ENCODE results near the gene CBX6. TPM values are rescaled to one million over a fixed set of nuclear protein-coding genes. Genes with fewer than 3 reads are reported as not detected.

Gene CBX6
- total and polyA plus RNA-seq, 9 of the 15 experiments (the other 6 are each of a cell fraction or from before 2014, with no cell fraction given), result 0.75 to 31.6 (median 8.0) TPM

DNA sequence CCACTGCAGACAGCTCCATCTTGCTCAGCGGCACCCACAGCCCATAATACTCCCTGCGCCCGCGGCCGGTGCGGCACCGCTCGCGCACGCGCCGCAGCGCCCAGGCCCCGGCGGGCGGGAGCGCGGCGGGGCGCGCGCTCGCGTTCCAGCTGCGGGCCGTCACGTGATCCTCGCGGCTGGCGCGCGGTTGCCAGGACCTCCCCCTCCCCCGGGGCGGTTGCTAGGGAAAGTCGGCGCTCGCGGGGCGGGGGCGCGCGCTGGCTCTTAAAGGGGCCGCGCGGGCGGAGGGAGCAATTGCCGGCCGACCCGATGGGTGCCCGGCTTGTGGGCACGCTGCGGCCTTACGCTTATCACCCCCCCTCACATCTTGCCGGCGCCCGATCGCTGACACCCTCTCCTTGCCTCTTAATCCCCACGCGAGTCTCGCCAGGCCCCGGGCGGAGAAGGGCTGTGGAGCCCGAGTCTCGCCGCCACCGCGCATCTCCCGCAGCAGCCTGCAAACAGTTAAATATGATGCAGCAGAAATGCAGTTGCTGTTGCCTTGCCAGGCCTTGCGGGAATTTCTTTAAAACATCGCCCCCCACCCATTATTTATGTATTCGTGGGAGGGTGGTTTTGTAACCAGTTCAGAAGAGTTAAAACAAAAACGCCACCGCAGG lies at the start of gene CBX6 (continued):
- TF ChIP-seq MEIS2 (IDR thresholded peaks at IDR 0.05; ENCODE audit: partially characterized antibody), result no peak
- TF ChIP-seq, protein P1, sequence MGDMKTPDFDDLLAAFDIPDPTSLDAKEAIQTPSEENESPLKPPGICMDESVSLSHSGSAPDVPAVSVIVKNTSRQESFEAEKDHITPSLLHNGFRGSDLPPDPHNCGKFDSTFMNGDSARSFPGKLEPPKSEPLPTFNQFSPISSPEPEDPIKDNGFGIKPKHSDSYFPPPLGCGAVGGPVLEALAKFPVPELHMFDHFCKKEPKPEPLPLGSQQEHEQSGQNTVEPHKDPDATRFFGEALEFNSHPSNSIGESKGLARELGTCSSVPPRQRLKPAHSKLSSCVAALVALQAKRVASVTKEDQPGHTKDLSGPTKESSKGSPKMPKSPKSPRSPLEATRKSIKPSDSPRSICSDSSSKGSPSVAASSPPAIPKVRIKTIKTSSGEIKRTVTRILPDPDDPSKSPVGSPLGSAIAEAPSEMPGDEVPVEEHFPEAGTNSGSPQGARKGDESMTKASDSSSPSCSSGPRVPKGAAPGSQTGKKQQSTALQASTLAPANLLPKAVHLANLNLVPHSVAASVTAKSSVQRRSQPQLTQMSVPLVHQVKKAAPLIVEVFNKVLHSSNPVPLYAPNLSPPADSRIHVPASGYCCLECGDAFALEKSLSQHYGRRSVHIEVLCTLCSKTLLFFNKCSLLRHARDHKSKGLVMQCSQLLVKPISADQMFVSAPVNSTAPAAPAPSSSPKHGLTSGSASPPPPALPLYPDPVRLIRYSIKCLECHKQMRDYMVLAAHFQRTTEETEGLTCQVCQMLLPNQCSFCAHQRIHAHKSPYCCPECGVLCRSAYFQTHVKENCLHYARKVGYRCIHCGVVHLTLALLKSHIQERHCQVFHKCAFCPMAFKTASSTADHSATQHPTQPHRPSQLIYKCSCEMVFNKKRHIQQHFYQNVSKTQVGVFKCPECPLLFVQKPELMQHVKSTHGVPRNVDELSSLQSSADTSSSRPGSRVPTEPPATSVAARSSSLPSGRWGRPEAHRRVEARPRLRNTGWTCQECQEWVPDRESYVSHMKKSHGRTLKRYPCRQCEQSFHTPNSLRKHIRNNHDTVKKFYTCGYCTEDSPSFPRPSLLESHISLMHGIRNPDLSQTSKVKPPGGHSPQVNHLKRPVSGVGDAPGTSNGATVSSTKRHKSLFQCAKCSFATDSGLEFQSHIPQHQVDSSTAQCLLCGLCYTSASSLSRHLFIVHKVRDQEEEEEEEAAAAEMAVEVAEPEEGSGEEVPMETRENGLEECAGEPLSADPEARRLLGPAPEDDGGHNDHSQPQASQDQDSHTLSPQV (IDR thresholded peaks at IDR 0.05), result no peak
- TF ChIP-seq, protein P2, sequence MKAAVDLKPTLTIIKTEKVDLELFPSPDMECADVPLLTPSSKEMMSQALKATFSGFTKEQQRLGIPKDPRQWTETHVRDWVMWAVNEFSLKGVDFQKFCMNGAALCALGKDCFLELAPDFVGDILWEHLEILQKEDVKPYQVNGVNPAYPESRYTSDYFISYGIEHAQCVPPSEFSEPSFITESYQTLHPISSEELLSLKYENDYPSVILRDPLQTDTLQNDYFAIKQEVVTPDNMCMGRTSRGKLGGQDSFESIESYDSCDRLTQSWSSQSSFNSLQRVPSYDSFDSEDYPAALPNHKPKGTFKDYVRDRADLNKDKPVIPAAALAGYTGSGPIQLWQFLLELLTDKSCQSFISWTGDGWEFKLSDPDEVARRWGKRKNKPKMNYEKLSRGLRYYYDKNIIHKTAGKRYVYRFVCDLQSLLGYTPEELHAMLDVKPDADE (conservative IDR thresholded peaks at IDR 0.05; ENCODE audit: control insufficient read depth, low read depth, low read length), result no peak
- TF ChIP-seq ZNF766 (CRISPR knock-in tag; conservative IDR thresholded peaks at IDR 0.05), result peak; percentile 76
- no peak for TF ChIP-seq ZNF707 (CRISPR knock-in tag; conservative IDR thresholded peaks at IDR 0.05)
- TF ChIP-seq, protein P3, sequence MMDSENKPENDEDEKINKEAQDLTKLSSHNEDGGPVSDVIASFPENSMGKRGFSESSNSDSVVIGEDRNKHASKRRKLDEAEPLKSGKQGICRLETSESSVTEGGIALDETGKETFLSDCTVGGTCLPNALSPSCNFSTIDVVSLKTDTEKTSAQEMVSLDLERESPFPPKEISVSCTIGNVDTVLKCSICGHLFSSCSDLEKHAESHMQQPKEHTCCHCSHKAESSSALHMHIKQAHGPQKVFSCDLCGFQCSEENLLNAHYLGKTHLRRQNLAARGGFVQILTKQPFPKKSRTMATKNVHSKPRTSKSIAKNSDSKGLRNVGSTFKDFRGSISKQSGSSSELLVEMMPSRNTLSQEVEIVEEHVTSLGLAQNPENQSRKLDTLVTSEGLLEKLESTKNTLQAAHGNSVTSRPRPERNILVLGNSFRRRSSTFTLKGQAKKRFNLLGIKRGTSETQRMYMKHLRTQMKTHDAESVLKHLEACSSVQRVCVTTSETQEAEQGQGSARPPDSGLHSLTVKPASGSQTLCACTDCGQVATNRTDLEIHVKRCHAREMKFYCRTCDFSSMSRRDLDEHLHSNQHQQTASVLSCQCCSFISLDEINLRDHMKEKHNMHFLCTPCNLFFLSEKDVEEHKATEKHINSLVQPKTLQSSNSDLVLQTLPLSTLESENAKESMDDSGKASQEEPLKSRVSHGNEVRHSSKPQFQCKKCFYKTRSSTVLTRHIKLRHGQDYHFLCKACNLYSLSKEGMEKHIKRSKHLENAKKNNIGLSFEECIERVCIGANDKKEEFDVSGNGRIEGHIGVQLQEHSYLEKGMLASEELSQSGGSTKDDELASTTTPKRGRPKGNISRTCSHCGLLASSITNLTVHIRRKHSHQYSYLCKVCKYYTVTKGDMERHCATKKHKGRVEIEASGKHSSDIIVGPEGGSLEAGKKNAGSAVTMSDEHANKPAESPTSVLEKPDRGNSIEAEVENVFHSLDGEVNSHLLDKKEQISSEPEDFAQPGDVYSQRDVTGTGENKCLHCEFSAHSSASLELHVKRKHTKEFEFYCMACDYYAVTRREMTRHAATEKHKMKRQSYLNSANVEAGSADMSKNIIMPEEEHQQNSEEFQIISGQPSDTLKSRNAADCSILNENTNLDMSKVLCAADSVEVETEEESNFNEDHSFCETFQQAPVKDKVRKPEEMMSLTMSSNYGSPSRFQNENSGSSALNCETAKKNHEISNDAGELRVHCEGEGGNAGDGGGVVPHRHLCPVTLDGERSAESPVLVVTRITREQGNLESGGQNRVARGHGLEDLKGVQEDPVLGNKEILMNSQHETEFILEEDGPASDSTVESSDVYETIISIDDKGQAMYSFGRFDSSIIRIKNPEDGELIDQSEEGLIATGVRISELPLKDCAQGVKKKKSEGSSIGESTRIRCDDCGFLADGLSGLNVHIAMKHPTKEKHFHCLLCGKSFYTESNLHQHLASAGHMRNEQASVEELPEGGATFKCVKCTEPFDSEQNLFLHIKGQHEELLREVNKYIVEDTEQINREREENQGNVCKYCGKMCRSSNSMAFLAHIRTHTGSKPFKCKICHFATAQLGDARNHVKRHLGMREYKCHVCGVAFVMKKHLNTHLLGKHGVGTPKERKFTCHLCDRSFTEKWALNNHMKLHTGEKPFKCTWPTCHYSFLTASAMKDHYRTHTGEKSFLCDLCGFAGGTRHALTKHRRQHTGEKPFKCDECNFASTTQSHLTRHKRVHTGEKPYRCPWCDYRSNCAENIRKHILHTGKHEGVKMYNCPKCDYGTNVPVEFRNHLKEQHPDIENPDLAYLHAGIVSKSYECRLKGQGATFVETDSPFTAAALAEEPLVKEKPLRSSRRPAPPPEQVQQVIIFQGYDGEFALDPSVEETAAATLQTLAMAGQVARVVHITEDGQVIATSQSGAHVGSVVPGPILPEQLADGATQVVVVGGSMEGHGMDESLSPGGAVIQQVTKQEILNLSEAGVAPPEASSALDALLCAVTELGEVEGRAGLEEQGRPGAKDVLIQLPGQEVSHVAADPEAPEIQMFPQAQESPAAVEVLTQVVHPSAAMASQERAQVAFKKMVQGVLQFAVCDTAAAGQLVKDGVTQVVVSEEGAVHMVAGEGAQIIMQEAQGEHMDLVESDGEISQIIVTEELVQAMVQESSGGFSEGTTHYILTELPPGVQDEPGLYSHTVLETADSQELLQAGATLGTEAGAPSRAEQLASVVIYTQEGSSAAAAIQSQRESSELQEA (IDR thresholded peaks at IDR 0.05; ENCODE audit: low read depth), result no peak
- no peak for TF ChIP-seq BCL6 (CRISPR knock-in tag; IDR thresholded peaks at IDR 0.05)
- TF ChIP-seq, protein P4, sequence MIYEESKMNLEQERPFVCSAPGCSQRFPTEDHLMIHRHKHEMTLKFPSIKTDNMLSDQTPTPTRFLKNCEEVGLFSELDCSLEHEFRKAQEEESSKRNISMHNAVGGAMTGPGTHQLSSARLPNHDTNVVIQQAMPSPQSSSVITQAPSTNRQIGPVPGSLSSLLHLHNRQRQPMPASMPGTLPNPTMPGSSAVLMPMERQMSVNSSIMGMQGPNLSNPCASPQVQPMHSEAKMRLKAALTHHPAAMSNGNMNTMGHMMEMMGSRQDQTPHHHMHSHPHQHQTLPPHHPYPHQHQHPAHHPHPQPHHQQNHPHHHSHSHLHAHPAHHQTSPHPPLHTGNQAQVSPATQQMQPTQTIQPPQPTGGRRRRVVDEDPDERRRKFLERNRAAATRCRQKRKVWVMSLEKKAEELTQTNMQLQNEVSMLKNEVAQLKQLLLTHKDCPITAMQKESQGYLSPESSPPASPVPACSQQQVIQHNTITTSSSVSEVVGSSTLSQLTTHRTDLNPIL (CRISPR knock-in tag; IDR thresholded peaks at IDR 0.05), result no peak
- no peak for TF ChIP-seq STAT5A (IDR thresholded peaks at IDR 0.05; ENCODE audit: borderline replicate concordance, low read length)
- no peak for TF ChIP-seq BRD9 (IDR thresholded peaks at IDR 0.05; ENCODE audit: low read depth, partially characterized antibody)
- peak; percentile 30; the same call in 1 of the 2 replicates for TF ChIP-seq CBFA2T2 (conservative IDR thresholded peaks at IDR 0.05)
- no peak for TF ChIP-seq PML (IDR thresholded peaks at IDR 0.05; ENCODE audit: low read length)
- no peak for TF ChIP-seq ZC3H4 (CRISPR knock-in tag; IDR thresholded peaks at IDR 0.05; ENCODE audit: borderline replicate concordance)

All from K562 (cell line).